ENCODE results near the gene GRK4.

DNA sequence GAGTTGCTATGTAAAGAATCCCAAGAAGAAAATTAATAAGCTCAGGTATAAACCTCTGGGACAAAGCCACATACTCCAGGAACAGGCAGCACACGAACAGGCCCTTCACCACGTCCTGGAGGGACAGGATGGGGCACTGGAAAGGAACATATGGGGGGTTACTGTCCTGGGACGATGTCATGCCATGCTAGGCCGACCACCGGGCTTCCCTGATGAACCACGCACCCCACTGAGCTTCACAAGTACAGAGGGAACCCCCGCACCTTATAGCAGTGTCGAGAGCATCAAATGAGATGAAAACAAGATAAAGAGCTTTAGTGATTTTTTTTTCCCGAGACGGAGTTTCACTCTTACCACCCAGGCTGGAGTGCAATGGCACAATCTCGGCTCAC, 19.3 kb upstream of the GRK4 start:
- TF ChIP-seq, protein P1, sequence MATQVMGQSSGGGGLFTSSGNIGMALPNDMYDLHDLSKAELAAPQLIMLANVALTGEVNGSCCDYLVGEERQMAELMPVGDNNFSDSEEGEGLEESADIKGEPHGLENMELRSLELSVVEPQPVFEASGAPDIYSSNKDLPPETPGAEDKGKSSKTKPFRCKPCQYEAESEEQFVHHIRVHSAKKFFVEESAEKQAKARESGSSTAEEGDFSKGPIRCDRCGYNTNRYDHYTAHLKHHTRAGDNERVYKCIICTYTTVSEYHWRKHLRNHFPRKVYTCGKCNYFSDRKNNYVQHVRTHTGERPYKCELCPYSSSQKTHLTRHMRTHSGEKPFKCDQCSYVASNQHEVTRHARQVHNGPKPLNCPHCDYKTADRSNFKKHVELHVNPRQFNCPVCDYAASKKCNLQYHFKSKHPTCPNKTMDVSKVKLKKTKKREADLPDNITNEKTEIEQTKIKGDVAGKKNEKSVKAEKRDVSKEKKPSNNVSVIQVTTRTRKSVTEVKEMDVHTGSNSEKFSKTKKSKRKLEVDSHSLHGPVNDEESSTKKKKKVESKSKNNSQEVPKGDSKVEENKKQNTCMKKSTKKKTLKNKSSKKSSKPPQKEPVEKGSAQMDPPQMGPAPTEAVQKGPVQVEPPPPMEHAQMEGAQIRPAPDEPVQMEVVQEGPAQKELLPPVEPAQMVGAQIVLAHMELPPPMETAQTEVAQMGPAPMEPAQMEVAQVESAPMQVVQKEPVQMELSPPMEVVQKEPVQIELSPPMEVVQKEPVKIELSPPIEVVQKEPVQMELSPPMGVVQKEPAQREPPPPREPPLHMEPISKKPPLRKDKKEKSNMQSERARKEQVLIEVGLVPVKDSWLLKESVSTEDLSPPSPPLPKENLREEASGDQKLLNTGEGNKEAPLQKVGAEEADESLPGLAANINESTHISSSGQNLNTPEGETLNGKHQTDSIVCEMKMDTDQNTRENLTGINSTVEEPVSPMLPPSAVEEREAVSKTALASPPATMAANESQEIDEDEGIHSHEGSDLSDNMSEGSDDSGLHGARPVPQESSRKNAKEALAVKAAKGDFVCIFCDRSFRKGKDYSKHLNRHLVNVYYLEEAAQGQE (IDR thresholded peaks at IDR 0.05) = no peak
- TF ChIP-seq, protein P2, sequence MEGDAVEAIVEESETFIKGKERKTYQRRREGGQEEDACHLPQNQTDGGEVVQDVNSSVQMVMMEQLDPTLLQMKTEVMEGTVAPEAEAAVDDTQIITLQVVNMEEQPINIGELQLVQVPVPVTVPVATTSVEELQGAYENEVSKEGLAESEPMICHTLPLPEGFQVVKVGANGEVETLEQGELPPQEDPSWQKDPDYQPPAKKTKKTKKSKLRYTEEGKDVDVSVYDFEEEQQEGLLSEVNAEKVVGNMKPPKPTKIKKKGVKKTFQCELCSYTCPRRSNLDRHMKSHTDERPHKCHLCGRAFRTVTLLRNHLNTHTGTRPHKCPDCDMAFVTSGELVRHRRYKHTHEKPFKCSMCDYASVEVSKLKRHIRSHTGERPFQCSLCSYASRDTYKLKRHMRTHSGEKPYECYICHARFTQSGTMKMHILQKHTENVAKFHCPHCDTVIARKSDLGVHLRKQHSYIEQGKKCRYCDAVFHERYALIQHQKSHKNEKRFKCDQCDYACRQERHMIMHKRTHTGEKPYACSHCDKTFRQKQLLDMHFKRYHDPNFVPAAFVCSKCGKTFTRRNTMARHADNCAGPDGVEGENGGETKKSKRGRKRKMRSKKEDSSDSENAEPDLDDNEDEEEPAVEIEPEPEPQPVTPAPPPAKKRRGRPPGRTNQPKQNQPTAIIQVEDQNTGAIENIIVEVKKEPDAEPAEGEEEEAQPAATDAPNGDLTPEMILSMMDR (IDR thresholded peaks at IDR 0.05; ENCODE audit: low read depth, low read length, missing input control) = no peak
- TF ChIP-seq EGR1 (IDR thresholded peaks at IDR 0.05; ENCODE audit: low read depth in 2 of 2) = no peak
- no peak for TF ChIP-seq YY1 (IDR thresholded peaks at IDR 0.05)
- TF ChIP-seq TAF1 (conservative IDR thresholded peaks at IDR 0.05) = no peak
- TF ChIP-seq GABPA (IDR thresholded peaks at IDR 0.05 in 1 of 2, conservative IDR thresholded peaks at IDR 0.05 in 1 of 2) = no peak

Measured in liver (tissue), 3 donors.